IgD-negative memory B cell (primary cell): ENCODE data around the gene NR2C2. TPM values are rescaled to one million over a fixed set of nuclear protein-coding genes. Genes with fewer than 3 reads are reported as not detected.

Experiments used
- H3K27ac Mint-ChIP-seq, 3 donors: one replicate each; pipeline ENCODE4 v1.8.0; 2020 to 2022; ENCODE audit warnings: mild to moderate bottlenecking in 3 of 3, mixed read lengths in 3 of 3, moderate library complexity in 1 of 3
- H3K27me3 Mint-ChIP-seq: one replicate; pipeline ENCODE4 v1.8.0; 2021; ENCODE audit warnings: mixed read lengths
- H3K36me3 Mint-ChIP-seq: one replicate; pipeline ENCODE4 v1.8.0; 2020; ENCODE audit warnings: mild to moderate bottlenecking, mixed read lengths
- H3K4me1 Mint-ChIP-seq, 3 donors: one replicate each; pipeline ENCODE4 v1.8.0; 2020 to 2022; ENCODE audit warnings: mixed read lengths in 3 of 3, mild to moderate bottlenecking in 1 of 3
- H3K4me3 Mint-ChIP-seq, 4 donors: one replicate each; pipeline ENCODE4 v1.8.0; 2020 to 2022; ENCODE audit warnings: mild to moderate bottlenecking in 4 of 4, mixed read lengths in 4 of 4, moderate library complexity in 3 of 4
- H3K9me3 Mint-ChIP-seq, 3 donors: one replicate each; pipeline ENCODE4 v1.8.0; 2020 to 2021; ENCODE audit warnings: mixed read lengths in 3 of 3, mild to moderate bottlenecking in 1 of 3
- polyA plus RNA-seq: library from polyadenylated mRNA; unstranded; fragments of 300-500 nt; fragmentation: Illumina TruSeq; gene quantifications from one replicate; pipeline ENCODE4 v1.2.3, GENCODE V29; 2021

NR2C2 gene
- polyA plus RNA-seq, 1 donor from 2014 or later, result 11.5 TPM

DNA sequence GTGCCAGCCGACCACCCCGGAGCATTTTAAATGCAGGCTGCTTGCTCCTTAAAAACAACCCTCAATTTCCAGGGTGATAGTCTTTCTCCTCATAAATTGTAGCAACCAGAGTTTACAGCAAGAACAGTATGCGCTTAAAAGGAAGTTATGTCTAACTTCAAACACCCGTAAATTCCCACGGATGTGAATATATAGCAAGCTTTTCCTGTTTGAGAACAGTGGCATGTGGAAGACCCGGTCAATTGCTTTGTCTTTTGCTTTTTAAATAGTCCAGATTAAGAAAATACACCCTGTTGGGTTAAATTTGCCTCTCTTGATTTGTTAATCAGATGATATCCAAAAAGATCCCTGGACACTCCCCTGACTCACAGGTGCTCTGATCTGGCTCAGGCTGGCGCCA lies 96.9 kb downstream of the NR2C2 start:
- peaks cover 0 to 8% (median 5%) of the 10 kb centered on the region in 3 donors for H3K4me1 Mint-ChIP-seq
- no peaks in the 10 kb centered on the region for H3K27me3 Mint-ChIP-seq
- peak overlapping the region in 1 of 4 donors; percentile 54 for H3K4me3 Mint-ChIP-seq
- peak overlapping the region in 1 of 3 donors; percentile 34 for H3K27ac Mint-ChIP-seq
- no peaks in the 10 kb centered on the region for H3K9me3 Mint-ChIP-seq
- H3K36me3 Mint-ChIP-seq, result no peaks in the 10 kb centered on the region

DNA sequence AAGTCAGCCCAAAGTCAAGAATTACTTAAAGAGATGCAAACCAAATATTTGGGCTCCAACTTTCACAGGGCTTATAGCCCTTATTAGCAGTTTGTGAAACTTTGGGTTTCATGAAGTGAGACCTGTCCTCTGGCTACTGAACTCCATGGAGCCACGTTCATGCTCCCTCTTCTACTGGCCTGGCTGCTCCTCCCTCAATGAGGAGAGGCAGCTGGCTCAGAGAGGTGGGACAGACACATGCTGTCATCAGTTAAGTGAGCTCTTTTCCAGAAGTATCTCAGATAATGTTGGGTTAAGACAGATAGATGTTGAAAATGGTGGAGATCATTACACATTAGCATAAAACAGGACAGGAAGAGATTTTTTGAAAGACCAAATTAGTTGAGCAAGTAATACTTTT lies 98.3 kb downstream of the NR2C2 start:
- peaks cover 9 to 19% (median 12%) of the 10 kb centered on the region in 3 donors for H3K4me1 Mint-ChIP-seq
- peak overlapping the region in 1 of 3 donors; percentile 67 for H3K27ac Mint-ChIP-seq
- H3K4me3 Mint-ChIP-seq, result peak overlapping the region in 1 of 4 donors; percentile 28
- H3K36me3 Mint-ChIP-seq, result peaks cover 3% of the 10 kb centered on the region
- peaks cover 2% of the 10 kb centered on the region for H3K27me3 Mint-ChIP-seq
- no peaks in the 10 kb centered on the region for H3K9me3 Mint-ChIP-seq

DNA sequence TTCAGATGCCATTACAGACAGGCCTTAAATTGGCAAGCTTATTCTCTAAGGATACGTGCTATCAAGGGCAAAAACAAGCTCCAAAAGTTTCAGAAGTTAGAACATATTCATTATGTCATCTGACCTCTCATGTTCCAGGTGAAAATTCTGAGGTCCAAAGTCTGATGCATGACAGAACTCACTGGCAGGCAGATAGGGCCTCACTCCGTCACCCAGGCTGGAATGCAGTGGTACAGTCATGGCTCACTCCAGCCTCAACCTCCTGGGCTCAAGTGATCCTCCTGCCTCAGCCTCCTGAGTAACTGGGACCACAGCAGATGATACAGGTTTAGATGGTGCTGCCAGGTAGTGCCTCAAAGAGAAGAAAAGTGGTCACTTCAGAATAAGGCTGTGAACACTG lies 102.2 kb downstream of the NR2C2 start:
- no peak overlapping the region for H3K4me3 Mint-ChIP-seq
- H3K9me3 Mint-ChIP-seq, result no peaks in the 10 kb centered on the region
- peaks cover 16 to 38% (median 28%) of the 10 kb centered on the region in 3 donors for H3K4me1 Mint-ChIP-seq
- H3K36me3 Mint-ChIP-seq, result peaks cover 8% of the 10 kb centered on the region
- H3K27me3 Mint-ChIP-seq, result peaks cover 2% of the 10 kb centered on the region
- peak overlapping the region in 2 of 3 donors; percentile 12 to 96 for H3K27ac Mint-ChIP-seq

DNA sequence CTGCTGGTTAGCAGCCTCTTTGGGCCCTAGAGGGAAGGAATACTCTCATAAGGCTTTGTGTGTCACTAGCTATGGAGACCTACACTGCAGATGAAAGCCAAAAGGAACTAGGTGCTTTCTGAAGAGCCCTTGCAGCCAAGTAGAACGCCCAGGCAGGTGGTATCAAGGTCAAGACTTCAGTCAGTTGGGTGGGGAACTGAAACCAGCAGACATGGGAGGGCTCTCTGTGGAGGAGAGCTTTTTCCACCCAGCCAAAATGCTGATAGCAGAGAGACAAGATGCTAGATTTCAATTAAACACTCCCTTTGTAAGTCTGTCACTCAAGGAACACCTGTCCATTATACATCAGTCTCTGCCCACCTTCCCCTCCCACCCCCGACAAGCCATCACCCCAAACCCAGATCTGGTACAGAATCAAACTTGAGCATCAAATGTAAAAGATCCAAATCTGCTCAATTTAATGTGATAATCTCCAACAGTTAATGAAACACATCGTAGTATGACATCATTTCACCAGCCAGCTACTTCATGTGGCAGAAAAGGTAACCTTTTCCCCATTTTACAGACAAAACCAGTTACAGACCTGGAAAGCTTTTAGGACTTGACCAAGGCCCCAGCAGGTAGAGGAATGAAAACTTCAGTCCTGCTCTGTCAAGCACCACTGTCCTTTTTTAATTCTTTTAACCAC lies 103.2 kb downstream of the NR2C2 start:
- H3K4me1 Mint-ChIP-seq, result peaks cover 26 to 44% (median 36%) of the 10 kb centered on the region in 3 donors
- H3K4me3 Mint-ChIP-seq, result peak overlapping the region; percentile 13 to 88 (median 66)
- H3K36me3 Mint-ChIP-seq, result peaks cover 8% of the 10 kb centered on the region
- H3K27ac Mint-ChIP-seq, result peak overlapping the region; percentile 12 to 96 (median 62)
- peaks cover 2% of the 10 kb centered on the region for H3K27me3 Mint-ChIP-seq
- H3K9me3 Mint-ChIP-seq, result peaks cover 0 to 4% (median 0%) of the 10 kb centered on the region in 3 donors

DNA sequence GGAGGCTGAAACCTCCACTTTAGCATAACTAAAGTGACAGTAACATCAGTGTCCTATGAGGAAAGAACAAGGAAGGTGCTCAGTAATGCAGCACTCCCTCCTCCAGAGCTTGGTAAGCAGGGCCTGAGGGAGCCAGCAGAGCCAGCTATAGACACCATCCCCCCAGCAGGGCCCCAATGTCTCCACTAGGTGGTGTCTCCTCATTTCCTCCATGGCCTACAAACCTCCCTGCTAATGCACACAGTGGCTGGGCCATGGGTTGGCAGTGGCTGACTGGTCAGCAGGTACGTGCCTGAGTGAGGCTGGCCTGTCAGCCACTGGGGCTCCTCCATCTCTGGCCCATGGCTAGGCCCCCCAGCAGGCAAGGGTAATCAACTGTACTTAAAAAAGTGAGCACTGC lies 104.1 kb downstream of the NR2C2 start:
- H3K9me3 Mint-ChIP-seq, result peaks cover 0 to 4% (median 0%) of the 10 kb centered on the region in 3 donors
- peak overlapping the region in 3 of 4 donors; percentile 51 to 82 (median 60) for H3K4me3 Mint-ChIP-seq
- H3K4me1 Mint-ChIP-seq, result peaks cover 26 to 46% (median 38%) of the 10 kb centered on the region in 3 donors
- H3K36me3 Mint-ChIP-seq, result peaks cover 8% of the 10 kb centered on the region
- peak overlapping the region in 2 of 3 donors; percentile 62 to 96 for H3K27ac Mint-ChIP-seq
- peaks cover 2% of the 10 kb centered on the region for H3K27me3 Mint-ChIP-seq

DNA sequence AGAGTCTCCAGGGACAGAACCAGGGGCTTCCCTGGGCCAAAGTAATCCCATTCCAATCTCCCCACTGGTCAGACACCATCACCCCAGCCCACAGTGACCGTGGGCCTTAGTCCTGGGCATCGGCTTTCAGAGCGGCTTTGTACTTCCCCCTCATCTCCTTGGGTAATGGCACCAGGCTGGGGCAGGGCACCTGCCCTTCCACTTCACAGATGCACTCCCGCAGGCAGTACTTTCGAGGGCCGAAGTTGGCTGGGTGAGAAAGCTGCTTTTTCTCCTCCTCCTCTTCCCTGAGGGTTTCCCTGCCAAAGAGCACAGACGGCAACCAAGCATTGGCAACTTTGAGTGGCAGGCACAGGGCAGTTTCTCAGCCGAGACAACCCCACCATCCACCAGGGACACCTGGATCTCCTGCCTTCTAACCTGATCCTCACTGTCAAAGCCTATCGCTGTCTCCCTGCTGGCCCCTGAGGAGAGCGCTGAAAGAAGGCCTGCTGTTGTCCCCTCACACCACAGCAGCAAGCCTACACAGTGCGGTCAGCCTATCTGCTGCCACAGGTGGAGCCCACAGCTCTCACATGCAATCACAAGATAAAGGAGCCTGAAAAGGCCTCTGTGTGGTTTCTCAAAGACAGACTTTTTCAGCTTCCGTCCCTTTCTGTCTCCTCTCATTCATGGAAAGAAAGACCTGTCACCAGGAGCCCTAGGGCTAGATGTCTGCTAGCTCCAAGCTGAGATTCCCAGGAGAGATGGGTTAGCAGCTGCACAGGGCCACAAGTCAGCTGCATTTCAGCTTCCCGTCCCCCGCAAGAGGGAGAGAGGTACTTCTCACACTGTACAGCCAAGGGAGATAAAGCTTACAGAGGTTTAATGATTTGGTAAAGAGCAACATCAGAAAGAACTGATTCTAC lies 105.2 kb downstream of the NR2C2 start:
- peaks cover 30 to 50% (median 43%) of the 10 kb centered on the region in 3 donors for H3K4me1 Mint-ChIP-seq
- peaks cover 0 to 4% (median 0%) of the 10 kb centered on the region in 3 donors for H3K9me3 Mint-ChIP-seq
- peaks cover 10% of the 10 kb centered on the region for H3K36me3 Mint-ChIP-seq
- peaks cover 2% of the 10 kb centered on the region for H3K27me3 Mint-ChIP-seq
- H3K4me3 Mint-ChIP-seq, result peak overlapping the region in 1 of 4 donors; percentile 66
- H3K27ac Mint-ChIP-seq, result peak overlapping the region in 1 of 3 donors; percentile 13

DNA sequence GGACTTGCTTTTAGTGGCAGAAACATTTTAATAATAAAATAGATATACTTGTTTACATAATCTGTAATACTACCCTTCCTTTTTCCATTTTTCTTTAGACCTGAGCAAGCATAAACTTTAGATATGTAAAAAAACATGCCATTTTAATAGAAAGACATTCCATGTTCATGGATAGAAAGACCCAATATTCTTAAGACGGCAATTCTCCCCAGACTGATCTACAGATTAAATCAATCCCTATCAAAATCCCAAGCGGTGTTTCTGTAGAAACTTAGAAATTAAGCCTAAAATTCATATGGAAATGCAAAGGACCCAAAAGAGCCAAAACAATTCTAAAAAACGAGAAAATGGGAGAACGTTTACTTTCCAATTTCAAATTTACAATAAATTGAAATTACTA lies 106.2 kb downstream of the NR2C2 start:
- H3K36me3 Mint-ChIP-seq, result peaks cover 10% of the 10 kb centered on the region
- peaks cover 30 to 50% (median 46%) of the 10 kb centered on the region in 3 donors for H3K4me1 Mint-ChIP-seq
- H3K27me3 Mint-ChIP-seq, result peaks cover 2% of the 10 kb centered on the region
- peaks cover 0 to 4% (median 0%) of the 10 kb centered on the region in 3 donors for H3K9me3 Mint-ChIP-seq
- peak overlapping the region in 1 of 4 donors; percentile 12 for H3K4me3 Mint-ChIP-seq
- no peak overlapping the region for H3K27ac Mint-ChIP-seq

DNA sequence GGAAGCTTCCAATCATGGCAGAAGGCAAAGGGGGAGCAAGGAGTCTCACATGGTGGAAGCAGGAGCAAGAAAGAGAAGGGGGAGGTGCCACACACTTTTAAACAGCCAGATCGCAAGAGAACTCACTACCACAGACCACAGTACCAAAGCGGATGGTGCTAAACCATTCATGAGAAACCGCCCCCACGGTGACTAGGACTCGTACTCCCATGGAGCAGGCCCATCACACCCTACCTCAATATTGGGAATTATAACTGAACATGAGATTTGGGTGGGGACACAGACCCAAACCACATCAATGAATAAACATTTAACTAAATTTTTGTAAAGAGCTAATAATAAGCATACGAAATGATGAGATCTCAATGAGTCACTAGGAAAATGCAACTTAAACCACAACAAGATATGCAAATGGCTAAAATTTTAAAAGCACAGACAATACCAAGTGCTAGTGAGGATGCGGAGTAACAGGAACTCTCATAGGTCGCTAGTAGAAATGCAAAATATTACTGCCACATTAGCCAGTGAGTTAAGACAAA lies 107.7 kb downstream of the NR2C2 start:
- Mint-ChIP-seq H3K27me3 (peaks cover 2% of the 10 kb centered on the region), H3K4me1 (peaks cover 29 to 45% (median 44%) of the 10 kb centered on the region in 3 donors), H3K4me3 (peak overlapping the region; percentile 34 to 71 (median 60)), H3K27ac (peak overlapping the region; percentile 48 to 95 (median 80)), H3K36me3 (peaks cover 10% of the 10 kb centered on the region), H3K9me3 (peaks cover 0 to 4% (median 0%) of the 10 kb centered on the region in 3 donors)

DNA sequence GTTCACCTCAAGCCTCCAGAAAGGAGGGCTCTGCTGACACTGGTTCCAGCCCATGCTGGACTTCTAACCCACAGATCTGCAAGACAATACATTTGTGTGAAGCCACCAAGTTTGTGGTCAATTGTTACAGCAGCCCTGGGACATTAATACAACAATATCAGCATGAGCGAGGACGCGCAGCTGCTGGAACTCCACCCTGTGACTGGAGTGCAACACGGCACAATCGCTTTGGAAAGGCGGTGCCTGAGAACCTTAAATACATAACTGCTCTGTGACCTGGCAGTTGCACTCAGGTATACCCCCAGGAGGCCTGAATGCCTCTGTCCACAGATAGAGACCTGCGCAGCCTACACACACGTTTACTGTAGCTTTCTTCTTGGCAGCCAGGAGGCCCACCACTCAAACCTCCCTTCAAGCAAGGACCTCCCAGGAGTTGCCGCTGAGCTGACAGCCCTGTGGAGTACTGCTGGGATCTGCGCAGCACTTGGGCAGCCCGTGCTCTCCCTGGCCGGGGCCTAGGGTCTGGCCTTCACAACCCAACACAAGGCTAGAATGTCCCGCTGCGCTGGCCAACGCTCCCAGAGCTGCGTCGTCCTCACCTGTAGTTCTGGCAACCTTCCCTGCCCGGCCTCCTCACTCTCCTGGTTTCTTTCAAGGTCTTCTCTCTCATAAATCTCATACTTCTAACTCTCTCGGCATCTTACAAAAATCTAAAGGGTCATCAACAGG lies 109.5 kb downstream of the NR2C2 start:
- no peak overlapping the region for H3K4me3 Mint-ChIP-seq
- no peaks in the 10 kb centered on the region for H3K27me3 Mint-ChIP-seq
- H3K4me1 Mint-ChIP-seq, result peaks cover 21 to 30% (median 28%) of the 10 kb centered on the region in 3 donors
- peaks cover 0 to 4% (median 0%) of the 10 kb centered on the region in 3 donors for H3K9me3 Mint-ChIP-seq
- H3K27ac Mint-ChIP-seq, result peak overlapping the region in 2 of 3 donors; percentile 14 to 37
- peaks cover 8% of the 10 kb centered on the region for H3K36me3 Mint-ChIP-seq

DNA sequence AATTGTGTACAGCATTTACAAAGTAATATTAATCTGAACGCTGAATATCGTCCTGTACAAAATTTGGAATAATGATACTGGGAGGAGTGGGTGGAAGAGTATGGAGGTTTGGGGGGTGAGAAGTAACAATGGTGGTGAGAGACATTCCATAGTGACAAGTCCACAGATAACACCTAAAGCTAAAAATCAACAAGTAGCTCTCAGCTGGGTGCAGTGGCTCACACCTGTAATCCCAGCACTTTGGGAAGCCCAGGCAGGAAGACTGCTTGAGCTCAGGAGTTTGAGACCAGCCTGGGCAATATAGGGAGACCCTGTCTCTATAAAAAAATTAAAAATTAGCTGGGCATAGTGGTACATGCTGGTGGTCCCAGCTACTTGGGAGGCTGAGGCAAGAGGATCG lies 112.6 kb downstream of the NR2C2 start:
- H3K36me3 Mint-ChIP-seq, result peaks cover 5% of the 10 kb centered on the region
- no peaks in the 10 kb centered on the region for H3K27me3 Mint-ChIP-seq
- H3K9me3 Mint-ChIP-seq, result peaks cover 0 to 4% (median 0%) of the 10 kb centered on the region in 3 donors
- H3K4me1 Mint-ChIP-seq, result peaks cover 10 to 24% (median 19%) of the 10 kb centered on the region in 3 donors
- H3K4me3 Mint-ChIP-seq, result peak overlapping the region in 1 of 4 donors; percentile 16
- no peak overlapping the region for H3K27ac Mint-ChIP-seq

DNA sequence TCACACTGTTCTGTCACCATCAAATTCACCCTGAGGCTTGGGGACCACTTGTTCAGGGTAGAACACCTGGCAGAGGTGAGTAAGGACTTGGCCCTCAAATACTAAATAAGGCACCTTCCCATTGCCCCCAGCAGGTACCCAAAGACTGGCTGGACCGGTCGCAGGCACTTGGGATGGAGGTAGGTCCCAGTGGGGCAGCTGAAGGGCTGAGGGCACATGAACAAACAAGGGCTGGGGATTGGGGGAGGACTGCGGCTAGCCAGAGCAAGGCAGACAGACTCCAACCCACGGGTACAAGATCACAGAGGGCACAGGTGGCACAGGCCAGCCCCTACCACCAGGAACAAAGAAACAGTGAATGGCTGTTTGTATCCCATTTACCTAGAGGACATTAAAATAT lies 115.9 kb downstream of the NR2C2 start:
- H3K36me3 Mint-ChIP-seq, result peaks cover 2% of the 10 kb centered on the region
- H3K4me3 Mint-ChIP-seq, result peak overlapping the region; percentile 65 to 97 (median 88)
- peak overlapping the region in 2 of 3 donors; percentile 26 to 69 for H3K27ac Mint-ChIP-seq

DNA sequence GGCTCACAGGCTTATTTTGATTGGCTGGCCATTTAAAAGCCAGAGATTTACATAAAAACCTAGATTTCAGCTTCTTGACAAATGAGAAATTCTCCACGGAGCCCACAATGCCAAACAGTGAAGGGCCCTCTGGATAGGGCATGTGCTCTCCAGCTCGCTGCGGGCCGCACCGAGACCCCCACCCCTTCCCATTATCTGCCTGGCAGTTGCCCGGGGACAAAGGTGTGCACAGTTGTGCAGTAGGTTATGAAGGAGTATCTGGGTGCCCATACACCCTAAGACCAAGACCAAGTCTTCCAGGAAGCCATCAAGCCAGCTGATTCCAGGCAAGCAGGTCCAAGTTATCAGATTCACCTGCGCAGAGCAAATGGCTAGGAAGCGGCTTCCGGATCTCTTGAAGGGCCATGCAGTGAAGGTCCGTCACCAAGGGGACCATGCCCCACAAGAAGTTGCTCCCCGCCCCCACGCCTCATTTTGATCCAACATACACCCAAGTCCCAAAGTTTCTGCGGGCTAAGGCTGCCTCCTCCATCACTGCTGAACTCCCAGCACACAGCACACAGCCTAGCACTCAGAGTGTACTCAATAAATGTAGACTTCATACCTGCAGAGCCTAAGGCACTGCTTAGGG lies 116.4 kb downstream of the NR2C2 start:
- Mint-ChIP-seq H3K9me3 (no peaks in the 10 kb centered on the region), H3K4me1 (peaks cover 12 to 14% (median 13%) of the 10 kb centered on the region in 3 donors), H3K27me3 (no peaks in the 10 kb centered on the region), H3K36me3 (peaks cover 2% of the 10 kb centered on the region), H3K4me3 (peak overlapping the region; percentile 92 to 99 (median 98)), H3K27ac (peak overlapping the region in 2 of 3 donors; percentile 26 to 95)

More for the DNA sequence above, 115.9 kb downstream of the NR2C2 start:
- peaks cover 12 to 14% (median 13%) of the 10 kb centered on the region in 3 donors for H3K4me1 Mint-ChIP-seq
- no peaks in the 10 kb centered on the region for H3K9me3 Mint-ChIP-seq
- H3K27me3 Mint-ChIP-seq, result no peaks in the 10 kb centered on the region

DNA sequence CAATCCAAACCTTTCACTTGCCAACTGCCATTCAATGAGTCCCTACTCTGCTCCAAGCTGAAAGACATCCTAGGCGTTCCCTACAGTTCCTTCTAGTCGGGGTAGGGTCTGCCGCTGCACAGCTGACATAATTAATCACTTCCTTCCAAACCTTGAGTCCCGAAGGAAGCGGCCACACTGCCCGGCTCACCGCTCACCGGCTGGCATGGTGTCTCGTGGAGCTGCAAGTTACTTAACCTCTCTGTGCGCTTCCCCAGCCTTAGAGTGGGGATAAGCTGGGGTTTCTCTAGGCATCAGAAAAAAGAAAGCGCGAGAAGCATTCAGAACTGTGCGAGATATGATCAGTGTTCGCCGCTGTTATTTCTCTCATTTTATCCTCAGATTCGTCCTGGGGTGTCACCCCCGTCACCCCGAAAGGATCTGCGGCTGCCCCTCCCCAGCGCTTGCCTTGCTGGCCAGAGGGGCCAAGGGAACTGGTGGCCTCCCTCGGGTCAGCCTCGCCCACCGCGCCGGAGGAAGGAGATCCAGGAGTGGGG lies 117.0 kb downstream of the NR2C2 start:
- peaks cover 2% of the 10 kb centered on the region for H3K36me3 Mint-ChIP-seq
- no peaks in the 10 kb centered on the region for H3K27me3 Mint-ChIP-seq
- peak overlapping the region; percentile 92 to 99 (median 98) for H3K4me3 Mint-ChIP-seq
- no peaks in the 10 kb centered on the region for H3K9me3 Mint-ChIP-seq
- H3K4me1 Mint-ChIP-seq, result peaks cover 12 to 14% (median 13%) of the 10 kb centered on the region in 3 donors
- peak overlapping the region in 2 of 3 donors; percentile 26 to 98 for H3K27ac Mint-ChIP-seq
